ENCODE data around the gene AQP6.
A peak's percentile ranks its signal among the peaks of the same experiment; 100 is the strongest.

The AQP6 gene

DNA sequence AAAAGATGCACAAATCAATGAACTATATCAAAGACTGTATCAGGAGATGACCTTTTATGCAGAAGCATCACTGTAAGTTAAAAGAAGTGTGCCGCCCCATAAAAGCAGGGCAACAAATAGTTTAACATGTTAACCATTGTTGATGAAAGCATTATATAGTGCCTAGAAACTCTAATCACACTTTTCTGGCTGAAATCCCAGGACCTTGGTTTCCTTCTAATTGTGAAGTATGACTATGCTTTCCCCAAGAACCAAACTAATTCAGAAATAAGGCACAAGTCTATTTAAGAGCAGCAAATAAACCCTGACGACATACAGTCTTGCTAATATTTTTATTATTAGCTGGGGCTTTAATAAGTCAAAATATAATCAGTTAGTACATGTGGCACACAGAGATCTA lies 30.8 kb downstream of the AQP6 start:
- no peak for DNase-seq (ENCODE audit: low spot score)

DNA sequence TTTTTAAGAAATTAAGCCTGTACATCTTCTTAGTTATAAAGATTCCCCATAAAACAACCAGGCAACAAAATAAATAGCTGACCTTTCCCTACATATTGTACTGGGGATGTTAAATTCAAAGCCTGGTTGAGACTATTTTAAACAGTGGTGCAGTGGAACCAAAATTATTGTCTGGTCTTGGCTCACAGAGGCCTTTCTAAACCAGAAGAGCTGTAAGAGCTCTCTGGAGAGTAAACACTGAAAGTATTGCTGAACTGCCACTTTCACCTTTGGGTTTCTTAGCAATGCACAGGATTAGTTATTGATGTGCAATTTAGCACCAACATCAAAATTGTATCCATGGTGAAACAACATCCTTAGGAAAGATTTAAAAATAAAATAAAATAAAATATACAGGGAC lies 31.9 kb downstream of the AQP6 start:
- no peak for DNase-seq (ENCODE audit: low spot score)

DNA sequence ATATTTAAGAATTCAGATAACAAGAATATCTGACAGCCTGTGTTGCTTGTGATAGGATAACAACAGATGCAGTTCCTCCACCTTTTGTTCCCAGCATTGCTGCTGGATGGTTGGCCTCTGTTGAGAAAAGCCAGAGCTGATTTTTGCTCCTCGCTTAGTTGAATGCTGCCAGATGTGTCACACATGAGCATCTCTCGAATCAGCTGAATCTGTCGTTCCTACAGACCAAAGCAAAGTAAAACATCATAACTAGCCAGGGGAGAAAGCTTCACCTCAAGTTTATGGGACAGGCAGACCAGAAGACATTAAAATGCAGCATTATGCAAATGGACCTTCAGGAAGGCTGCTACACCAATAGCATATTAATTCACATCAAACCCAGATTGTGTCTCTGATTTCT lies 32.4 kb downstream of the AQP6 start:
- no peak for DNase-seq (ENCODE audit: low spot score)

DNA sequence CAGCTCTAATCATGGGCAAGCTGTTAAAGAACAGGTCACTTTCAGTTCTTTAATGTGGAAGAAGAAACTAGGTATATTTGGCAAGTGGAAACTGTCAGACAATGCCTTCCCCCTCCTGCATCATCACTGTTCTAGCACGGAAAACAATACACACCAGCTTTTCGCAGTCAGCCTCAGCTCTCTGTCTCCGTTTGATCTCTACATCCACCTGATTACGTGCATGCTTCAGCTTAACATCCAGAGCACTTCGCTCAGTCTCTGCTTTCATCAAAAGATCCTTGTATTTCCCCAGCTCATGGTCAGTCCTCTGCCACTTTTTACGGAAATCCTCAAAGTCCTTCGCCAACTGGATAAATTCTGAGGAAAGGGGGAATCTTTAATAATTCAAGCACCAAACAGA lies 33.5 kb downstream of the AQP6 start:
- no peak for DNase-seq (ENCODE audit: low spot score)

DNA sequence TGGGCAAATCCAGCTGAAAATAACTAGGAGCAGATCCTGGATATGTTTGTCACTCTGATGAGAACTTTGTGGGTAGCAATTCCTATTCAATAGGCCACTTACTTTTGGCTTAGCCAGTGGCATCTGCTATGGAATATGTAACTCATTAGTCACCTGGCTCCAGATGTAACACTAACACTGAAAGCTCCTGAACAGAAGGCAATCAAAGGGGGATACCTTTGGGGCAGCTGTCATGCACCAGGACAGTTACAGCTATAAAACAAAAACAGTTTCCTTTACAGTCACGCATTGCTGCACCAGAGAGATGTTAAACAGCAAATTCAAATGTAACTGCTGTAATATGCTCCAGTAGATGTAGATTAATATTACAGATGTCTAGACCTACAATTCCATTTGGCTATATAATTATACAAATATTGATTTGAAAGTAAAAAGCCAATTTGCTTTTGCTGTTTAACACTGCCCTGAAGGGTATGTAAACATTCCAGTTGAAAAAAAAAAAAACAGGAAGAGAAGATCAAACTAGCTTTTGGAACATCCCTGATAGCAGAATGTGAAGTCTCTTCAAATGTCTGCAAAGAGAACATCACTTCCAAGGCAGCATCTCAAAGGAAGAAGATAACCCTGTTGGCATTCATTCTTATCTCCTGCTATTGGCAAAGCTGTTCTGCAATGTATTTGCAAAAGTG lies 34.2 kb downstream of the AQP6 start:
- DNase-seq (ENCODE audit: low spot score) = no peak

DNA sequence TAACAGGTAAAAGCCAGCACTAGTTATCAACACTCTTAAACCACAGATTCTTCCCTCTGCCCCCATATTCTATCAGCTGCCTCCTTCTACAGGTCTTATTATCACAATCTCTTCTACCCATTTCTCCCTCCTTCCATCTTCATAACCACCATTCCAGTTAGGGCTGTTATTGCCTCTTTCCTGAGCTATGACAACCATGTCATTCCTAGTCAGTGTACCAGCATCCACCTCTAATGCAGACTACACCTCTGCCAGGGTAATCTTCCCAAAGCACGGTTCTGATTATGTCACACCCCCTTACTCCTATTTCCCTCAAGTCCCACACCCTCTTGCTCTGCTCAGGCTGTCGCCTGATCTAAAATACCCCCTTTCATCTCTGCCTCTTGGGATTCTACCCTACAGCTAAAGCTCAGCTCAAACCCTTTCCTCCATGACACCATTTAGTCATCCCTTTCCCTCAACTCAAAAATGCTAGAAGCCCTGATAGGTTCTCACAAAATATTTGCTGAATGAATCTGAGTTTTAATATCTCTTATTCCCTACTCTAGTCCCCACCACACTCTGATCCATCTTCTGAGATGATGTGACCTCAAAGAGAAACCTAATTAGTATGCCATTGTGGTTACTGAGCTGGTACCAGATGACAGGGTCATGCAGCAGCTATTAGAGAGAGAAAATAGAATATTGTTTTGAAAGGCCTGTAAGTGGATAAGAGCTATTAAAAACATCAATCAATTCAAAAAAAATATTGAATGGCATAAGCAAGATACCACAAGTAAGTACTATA lies 40.8 kb downstream of the AQP6 start:
- DNase-seq (ENCODE audit: low spot score) = no peak

DNA sequence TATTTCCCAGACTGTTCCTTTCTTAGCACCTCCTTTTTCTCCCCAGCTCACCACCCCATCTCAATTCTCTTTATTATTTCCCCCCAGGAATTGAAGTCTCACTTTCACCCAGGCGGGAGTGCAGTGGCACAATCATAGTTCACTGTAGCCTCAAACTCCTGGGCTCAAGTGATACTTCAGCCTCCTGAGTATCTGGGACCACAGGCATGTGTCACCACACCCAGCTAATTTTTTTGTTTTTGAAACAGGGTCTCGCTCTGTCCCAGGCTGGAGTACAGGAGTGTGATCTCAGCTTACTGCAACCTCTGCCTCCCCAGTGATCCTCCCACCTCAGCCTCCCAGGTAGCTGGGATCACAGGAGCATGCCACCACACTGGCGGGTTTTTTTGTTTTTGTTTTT lies 41.6 kb downstream of the AQP6 start:
- DNase-seq (ENCODE audit: low spot score) = no peak

DNA sequence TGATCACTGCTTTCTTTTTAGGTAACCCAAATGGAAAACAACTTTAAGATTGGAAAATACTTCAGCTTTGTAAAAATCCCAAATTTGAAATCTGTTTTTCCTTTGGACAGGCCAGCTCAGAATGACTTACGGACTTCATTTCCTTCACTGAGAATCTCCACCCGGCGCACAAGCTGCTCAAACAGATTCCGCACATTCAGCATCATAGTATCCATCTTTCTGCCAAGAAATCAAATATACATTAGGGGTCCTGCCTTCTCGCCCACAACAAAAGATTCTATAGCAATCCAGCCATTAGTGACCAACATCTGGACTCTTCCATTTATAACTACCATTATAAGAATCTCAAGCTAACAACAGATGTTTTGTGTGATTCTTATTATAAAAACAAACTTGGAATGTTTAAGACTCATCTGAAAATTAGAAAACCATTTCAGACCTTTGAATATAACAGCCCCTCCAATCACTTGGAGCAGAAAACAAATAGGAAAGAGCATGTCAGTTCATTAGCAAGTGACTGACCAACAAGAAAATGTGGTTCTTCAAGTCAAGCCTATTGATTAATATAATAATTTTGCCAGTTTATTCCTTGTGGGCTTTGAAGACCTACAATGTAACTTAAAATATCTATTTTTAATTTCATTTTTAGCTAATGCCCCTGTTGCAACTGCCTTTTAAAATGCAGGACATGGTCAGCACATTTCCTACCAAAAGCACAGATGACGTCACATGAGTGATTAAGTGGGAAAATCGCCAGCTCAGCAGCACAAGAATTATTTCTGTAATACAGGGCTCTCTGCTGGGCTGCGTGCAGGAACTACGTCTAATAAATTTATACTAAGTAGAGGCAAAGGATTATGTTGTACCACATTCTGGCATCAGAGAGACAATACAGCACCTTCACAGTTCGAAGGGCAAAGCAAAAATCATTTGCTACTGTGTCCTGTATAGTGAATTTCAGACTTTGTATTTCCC lies 44.0 kb downstream of the AQP6 start:
- DNase-seq (ENCODE audit: low spot score) = no peak

DNA sequence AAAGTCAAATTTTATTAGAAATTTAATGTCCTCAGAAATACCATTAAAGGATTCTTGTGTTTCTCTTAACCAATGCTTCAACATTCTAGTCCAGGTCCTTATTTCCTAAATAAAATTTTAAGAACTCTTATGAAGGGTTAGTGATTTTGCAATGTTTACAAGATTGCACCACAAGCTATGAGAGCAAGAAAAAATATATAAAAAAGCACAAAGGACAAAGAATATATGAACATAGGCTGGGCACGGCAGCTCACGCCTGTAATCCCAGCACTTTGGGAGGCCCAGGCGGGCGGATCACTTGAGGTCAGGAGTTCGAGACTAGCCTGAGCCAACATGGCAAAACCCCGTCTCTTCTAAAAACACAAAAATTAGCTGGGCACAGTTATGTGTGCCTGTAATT lies 44.9 kb downstream of the AQP6 start:
- no peak for DNase-seq (ENCODE audit: low spot score)

DNA sequence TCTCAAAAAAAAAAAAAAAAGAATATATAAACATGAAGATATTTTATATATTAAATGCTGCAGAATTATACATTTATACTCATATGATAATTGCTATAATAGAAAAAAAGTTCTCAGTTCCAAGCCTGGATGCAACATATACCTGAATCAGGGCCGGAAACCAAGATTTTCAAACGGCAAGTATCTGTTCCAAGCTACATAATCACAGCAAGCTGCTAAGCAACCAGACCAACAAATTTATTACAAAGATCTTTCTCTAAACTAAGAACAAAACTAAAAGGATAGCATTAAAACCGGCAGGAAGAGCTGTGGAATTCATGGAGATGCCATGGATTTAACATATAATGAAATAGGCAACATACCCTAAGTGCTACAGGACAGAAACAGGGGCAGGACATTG lies 45.4 kb downstream of the AQP6 start:
- DNase-seq (ENCODE audit: low spot score) = no peak

DNA sequence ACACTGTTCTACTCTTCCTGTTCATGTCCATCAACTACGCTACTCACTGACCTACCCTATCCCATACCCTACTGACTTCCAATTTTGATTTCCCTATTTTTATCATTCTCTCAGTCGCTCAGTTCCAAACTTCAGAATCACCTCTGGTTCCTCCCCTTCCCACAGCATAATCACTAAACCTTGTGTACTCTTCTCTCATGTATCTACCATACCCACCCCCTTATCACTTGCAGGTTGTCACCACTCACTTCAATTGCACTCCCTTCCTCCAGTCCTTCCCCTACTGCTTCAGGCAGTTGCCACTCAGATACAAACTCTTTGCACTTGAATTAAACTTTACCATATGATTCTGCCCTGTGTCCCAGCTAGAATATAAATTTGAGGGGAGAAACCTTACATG lies 46.2 kb downstream of the AQP6 start:
- no peak for DNase-seq (ENCODE audit: low spot score)

DNA sequence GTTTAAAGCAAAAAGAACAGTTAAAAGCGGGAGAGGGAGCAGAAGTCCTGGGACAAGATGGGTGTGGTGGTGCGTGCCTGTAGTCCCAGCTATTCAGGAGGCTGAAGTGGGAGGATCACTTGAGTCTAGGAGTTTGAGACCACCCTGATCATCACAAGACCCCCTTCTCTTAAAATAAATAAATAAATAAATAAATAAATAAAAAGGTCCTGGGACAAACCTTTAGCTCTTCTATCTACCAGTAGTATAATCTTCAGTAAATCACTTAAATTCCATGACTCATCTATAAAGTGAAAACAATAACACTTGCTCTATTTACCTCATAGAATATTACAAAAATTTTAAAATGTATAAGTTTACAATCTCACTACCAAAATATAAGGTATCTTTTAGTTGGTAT lies 46.8 kb downstream of the AQP6 start:
- no peak for DNase-seq (ENCODE audit: low spot score)

DNA sequence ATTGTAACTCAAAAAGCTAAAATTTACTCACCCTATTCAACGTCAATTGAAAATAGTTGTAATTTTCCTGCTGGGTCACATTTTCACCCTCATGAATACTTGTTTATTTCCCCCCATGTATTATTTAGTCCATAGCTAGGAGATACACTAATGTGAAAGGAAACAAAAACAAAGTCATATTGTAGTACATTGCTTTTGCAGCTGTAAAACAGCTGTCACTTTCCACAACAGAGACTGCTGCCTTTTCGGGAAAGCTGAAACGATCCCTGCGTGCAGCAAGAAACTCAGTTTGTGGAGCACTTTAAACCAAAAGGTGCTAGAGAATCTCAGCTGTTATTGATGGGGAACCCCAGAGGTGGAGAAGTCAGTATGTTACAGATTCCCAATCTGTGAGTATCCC lies 48.3 kb downstream of the AQP6 start:
- DNase-seq (ENCODE audit: low spot score) = no peak

DNA sequence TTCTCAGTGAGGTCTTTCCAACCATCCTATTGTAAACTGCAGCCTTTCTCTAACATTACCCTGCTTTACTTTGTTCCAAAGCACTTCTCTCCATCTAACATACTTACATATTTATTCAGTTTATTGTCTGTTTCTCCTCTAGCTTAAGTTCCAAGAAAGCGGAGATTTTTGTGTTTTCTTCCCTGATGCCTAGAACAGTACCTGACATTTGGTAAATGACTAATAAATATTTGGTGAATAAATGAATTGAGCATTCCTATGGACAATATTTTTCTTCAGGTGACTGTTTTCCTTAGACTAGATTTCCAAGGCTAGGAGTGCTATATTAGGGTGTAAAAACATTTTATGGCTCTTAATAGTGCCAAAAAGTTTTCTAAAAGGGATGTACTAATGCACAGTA lies 50.2 kb downstream of the AQP6 start:
- no peak for DNase-seq (ENCODE audit: low spot score)

DNA sequence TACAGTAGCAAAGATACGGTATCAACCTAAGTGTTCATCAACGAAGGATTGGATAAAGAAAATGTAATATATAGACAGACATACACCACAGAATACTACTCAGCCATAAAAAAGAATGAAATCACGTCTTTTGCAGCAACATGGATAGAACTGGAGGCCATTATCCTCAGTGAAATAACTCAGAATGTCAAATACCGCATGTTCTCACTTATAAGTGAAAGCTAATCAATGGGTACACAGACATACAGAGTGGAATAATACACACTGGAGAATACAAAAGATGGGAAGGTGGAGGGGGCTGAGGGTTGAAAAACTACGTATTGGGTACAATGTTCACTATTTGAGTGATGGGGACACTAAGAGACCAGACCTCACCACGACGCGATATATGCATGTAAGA lies 51.5 kb downstream of the AQP6 start:
- no peak for DNase-seq (ENCODE audit: low spot score)

DNA sequence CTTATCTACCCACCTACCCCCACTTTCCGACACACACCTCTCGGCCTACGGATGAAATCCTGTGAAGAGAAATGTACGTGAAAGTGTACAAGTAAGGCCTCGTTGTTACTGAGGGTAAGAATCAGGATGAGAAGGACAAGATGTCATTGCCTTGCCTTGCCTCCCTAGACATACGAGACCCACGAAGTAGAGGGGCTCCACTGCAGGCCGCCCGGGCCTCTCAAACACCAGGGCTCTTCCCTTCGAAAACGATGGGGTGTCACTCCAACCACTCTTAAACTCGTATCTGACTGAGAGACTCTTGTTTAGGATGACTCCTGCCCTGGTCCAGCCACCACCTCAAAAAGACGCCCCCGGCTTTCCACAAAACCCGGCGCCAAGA lies 52.0 kb downstream of the AQP6 start:
- peak; percentile 55 for DNase-seq (ENCODE audit: low spot score)

DNA sequence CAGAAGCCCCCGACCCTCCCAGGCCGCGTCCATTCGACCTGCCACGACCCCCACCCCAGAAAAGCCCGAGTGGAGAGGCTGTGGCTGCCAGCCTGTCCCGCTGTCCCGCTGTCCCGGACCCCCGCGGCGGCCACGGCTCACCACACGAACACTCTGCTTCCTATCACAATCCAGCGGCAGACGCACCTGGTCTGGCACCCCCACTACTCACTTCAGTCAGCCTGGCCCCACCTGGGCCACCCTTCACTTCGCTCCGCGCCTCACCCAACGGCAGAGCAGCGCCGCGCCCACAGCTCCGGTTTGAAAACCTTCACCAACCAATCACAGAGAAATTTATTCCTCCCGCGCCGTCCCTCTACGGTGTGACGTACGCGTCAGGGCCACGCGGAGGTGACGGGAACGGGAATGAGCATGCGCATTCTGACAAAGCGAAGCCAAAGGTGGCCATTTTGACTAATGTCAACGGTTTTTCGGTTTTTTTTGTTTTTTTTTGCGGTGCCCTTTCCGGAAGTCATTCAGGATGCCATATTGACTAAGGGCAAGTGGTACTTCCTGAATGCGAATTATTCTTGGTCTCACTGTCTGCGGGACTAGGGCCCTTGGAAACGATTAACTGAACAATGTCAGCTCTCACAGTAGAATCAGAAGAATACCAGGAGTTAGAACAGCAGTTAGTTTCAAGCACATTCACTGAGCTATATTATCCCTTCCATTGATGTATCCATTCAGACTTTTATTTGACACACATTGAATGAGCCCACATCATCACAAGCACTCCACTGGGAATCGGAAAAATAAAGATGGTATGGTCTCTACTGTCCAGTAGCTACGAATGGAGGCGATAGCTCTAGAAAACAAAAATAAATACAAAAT lies 52.7 kb downstream of the AQP6 start, which contains the start of gene RACGAP1:
TSS of gene RACGAP1 (minus strand) at position 308 of the 873 bp plus-strand sequence. CDS start 8,779 bp downstream, outside the sequence.
- peak; percentile 100 for DNase-seq (ENCODE audit: low spot score)

DNA sequence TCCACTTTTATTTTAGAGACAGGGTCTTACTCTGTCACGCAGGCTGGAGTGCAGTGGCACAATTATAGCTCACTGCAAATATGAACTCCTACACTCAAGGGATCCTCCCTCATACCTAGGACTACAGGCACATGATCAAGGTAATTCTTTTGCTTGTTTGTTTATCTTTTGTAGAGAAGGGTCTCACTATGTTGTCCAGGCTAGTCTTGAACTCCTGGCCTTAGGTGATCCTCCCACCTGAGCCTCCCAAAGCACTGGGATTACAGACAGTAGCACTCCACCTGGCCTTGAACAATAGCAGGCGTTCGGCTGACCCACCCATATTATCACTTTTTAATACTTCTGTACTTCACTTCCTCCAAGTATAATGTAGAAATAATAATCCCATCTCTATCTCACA lies 53.9 kb downstream of the AQP6 start:
- no peak for DNase-seq (ENCODE audit: low spot score)

Measured in NAMALWA (cell line).